ENCODE data around the gene PAK1.

The PAK1 gene

GRCh38 chr11:77310721-77311120 is 163.2 kb downstream of the PAK1 start:
- no peak overlapping the region for H2BK12ac ChIP-seq (ENCODE audit: low read length)
- H3K4me3 ChIP-seq (ENCODE audit: low read length in 2 of 2) = no peak overlapping the region
- no peak overlapping the region for H2AFZ ChIP-seq (ENCODE audit: low read length)
- no peak overlapping the region for H3K14ac ChIP-seq (ENCODE audit: low read length)
- no peaks in the 10 kb centered on the region for H3K27me3 ChIP-seq (ENCODE audit: control insufficient read depth in 3 of 3, insufficient read depth in 3 of 3, low read depth in 1 of 3, low read length in 3 of 3)
- H3K9me3 ChIP-seq (replicated peaks in 1 of 2; ENCODE audit: control insufficient read depth in 2 of 2, insufficient read depth in 1 of 2, low read depth in 1 of 2, low read length in 2 of 2) = no peaks in the 10 kb centered on the region
- no peak overlapping the region for H2BK5ac ChIP-seq (ENCODE audit: low read length)
- no peak overlapping the region for H3K27ac ChIP-seq (replicated peaks; ENCODE audit: low read length)
- H3K9ac ChIP-seq (ENCODE audit: low read depth, low read length, poor library complexity) = no peak overlapping the region
- H2AK5ac ChIP-seq (ENCODE audit: low read depth, low read length) = no peak overlapping the region
- no peak overlapping the region for H4K91ac ChIP-seq (ENCODE audit: low read depth, low read length, poor library complexity)
- H2BK15ac ChIP-seq (ENCODE audit: low read length) = no peak overlapping the region
- H2BK120ac ChIP-seq (ENCODE audit: low read depth, low read length) = no peak overlapping the region
- H3K4me2 ChIP-seq (ENCODE audit: insufficient read depth, low read length, poor library complexity, severe bottlenecking) = no peak overlapping the region
- DNase-seq (ENCODE audit: low spot score) = no peak
- no peak overlapping the region for H3K23ac ChIP-seq (ENCODE audit: low read depth, low read length, poor library complexity)
- H3K79me1 ChIP-seq (ENCODE audit: low read depth, low read length) = no peaks in the 10 kb centered on the region
- H4K8ac ChIP-seq (ENCODE audit: low read depth, low read length) = no peak overlapping the region
- no peaks in the 10 kb centered on the region for H3K4me1 ChIP-seq (ENCODE audit: control insufficient read depth in 2 of 2, insufficient read depth in 1 of 2, low read depth in 1 of 2, low read length in 2 of 2)
- H3K36me3 ChIP-seq (replicated peaks in 1 of 2; ENCODE audit: control insufficient read depth in 2 of 2, insufficient read depth in 2 of 2, low read length in 2 of 2) = no peaks in the 10 kb centered on the region
- no peak overlapping the region for H3K4ac ChIP-seq (ENCODE audit: low read length)
- no peak overlapping the region for H3K18ac ChIP-seq (ENCODE audit: low read length)
- no CpG with 5 or more reads among the region's 5 CpGs for WGBS, 2 donors (ENCODE audit: extremely low coverage in 2 of 2, insufficient read length in 2 of 2, insufficient replicate concordance in 1 of 2)

DNA sequence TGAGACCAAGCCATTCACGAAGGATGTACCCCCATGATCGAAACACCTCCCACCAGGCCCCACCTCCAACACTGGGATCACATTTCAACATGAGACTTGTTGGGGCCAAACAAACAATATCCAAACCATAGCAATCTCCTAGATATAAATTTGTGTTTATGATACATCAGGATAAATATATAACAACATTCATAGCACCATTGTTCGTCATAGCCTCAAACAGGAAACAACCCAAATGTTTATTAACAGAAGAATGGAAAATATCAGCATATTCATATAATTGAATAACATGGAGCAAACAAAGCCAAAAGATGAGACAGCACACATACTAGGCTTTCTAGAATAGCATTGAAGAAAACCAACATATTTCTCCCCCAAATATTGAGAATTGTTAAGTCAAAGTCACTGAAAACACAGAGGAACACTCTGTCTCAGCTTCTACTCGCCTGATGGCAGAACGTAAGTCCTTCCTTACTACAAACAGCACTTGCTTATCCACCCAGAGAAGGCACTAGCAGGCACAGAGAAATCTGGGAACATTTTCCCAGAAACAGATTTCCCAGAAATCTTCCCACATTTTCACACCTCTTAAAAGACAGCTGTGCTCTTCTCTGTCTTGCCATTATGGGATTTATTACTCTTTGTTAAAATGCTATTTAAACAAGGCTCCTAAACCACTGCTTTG is 164.4 kb downstream of the PAK1 start:
- WGBS, 2 donors (ENCODE audit: extremely low coverage in 2 of 2, insufficient read length in 2 of 2, insufficient replicate concordance in 1 of 2) = no CpG with 5 or more reads among the region's 5 CpGs
- no peak overlapping the region for H3K14ac ChIP-seq (ENCODE audit: low read length)
- H4K91ac ChIP-seq (ENCODE audit: low read depth, low read length, poor library complexity) = no peak overlapping the region
- no peak overlapping the region for H4K8ac ChIP-seq (ENCODE audit: low read depth, low read length)
- no peak overlapping the region for H2AFZ ChIP-seq (ENCODE audit: low read length)
- no peaks in the 10 kb centered on the region for H3K9me3 ChIP-seq (replicated peaks in 1 of 2; ENCODE audit: control insufficient read depth in 2 of 2, insufficient read depth in 1 of 2, low read depth in 1 of 2, low read length in 2 of 2)
- H3K79me1 ChIP-seq (ENCODE audit: low read depth, low read length) = no peaks in the 10 kb centered on the region
- H3K4me1 ChIP-seq (ENCODE audit: control insufficient read depth in 2 of 2, insufficient read depth in 1 of 2, low read depth in 1 of 2, low read length in 2 of 2) = no peaks in the 10 kb centered on the region
- H2BK12ac ChIP-seq (ENCODE audit: low read length) = no peak overlapping the region
- no peak for DNase-seq (ENCODE audit: low spot score)
- H2AK5ac ChIP-seq (ENCODE audit: low read depth, low read length) = no peak overlapping the region
- H3K4ac ChIP-seq (ENCODE audit: low read length) = no peak overlapping the region
- no peaks in the 10 kb centered on the region for H3K27me3 ChIP-seq (ENCODE audit: control insufficient read depth in 3 of 3, insufficient read depth in 3 of 3, low read depth in 1 of 3, low read length in 3 of 3)
- no peaks in the 10 kb centered on the region for H3K36me3 ChIP-seq (replicated peaks in 1 of 2; ENCODE audit: control insufficient read depth in 2 of 2, insufficient read depth in 2 of 2, low read length in 2 of 2)
- no peak overlapping the region for H2BK5ac ChIP-seq (ENCODE audit: low read length)
- no peak overlapping the region for H2BK15ac ChIP-seq (ENCODE audit: low read length)
- H2BK120ac ChIP-seq (ENCODE audit: low read depth, low read length) = no peak overlapping the region
- no peak overlapping the region for H3K27ac ChIP-seq (replicated peaks; ENCODE audit: low read length)
- no peak overlapping the region for H3K18ac ChIP-seq (ENCODE audit: low read length)
- H3K4me3 ChIP-seq (ENCODE audit: low read length in 2 of 2) = no peak overlapping the region
- no peak overlapping the region for H3K23ac ChIP-seq (ENCODE audit: low read depth, low read length, poor library complexity)
- H3K9ac ChIP-seq (ENCODE audit: low read depth, low read length, poor library complexity) = no peak overlapping the region
- no peak overlapping the region for H3K4me2 ChIP-seq (ENCODE audit: insufficient read depth, low read length, poor library complexity, severe bottlenecking)

DNA sequence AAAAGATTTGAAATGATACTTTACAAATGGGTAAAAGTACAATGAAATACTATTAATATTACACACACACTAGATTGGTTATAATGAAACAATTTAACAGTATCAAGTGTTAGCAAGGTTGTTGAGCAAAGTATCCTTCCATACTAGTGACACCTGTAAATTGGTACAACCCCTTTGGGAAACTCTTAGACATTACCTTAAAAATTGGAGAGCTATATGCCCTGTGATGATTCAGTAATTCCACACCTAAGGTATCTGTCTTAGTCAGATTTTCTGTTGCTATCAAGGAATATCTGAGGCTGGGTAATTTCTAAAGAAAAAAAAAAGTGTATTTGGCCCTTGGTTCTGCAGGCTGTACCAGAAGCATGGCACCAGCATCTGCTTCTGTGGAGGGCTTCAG is 165.1 kb downstream of the PAK1 start:
- Histone ChIP-seq H3K79me1 (ENCODE audit: low read depth, low read length) (no peaks in the 10 kb centered on the region), H2BK5ac (ENCODE audit: low read length) (no peak overlapping the region), H3K14ac (ENCODE audit: low read length) (no peak overlapping the region), H3K36me3 (replicated peaks in 1 of 2; ENCODE audit: control insufficient read depth in 2 of 2, insufficient read depth in 2 of 2, low read length in 2 of 2) (no peaks in the 10 kb centered on the region), H4K8ac (ENCODE audit: low read depth, low read length) (no peak overlapping the region), H3K9me3 (replicated peaks in 1 of 2; ENCODE audit: control insufficient read depth in 2 of 2, insufficient read depth in 1 of 2, low read depth in 1 of 2, low read length in 2 of 2) (no peaks in the 10 kb centered on the region), H3K4me1 (ENCODE audit: control insufficient read depth in 2 of 2, insufficient read depth in 1 of 2, low read depth in 1 of 2, low read length in 2 of 2) (no peaks in the 10 kb centered on the region), H3K4ac (ENCODE audit: low read length) (no peak overlapping the region), H2AFZ (ENCODE audit: low read length) (no peak overlapping the region), H2BK12ac (ENCODE audit: low read length) (no peak overlapping the region), H4K91ac (ENCODE audit: low read depth, low read length, poor library complexity) (no peak overlapping the region), H3K23ac (ENCODE audit: low read depth, low read length, poor library complexity) (no peak overlapping the region), H3K4me3 (ENCODE audit: low read length in 2 of 2) (no peak overlapping the region), H2AK5ac (ENCODE audit: low read depth, low read length) (no peak overlapping the region), H2BK120ac (ENCODE audit: low read depth, low read length) (no peak overlapping the region), H3K27ac (replicated peaks; ENCODE audit: low read length) (no peak overlapping the region), H3K4me2 (ENCODE audit: insufficient read depth, low read length, poor library complexity, severe bottlenecking) (no peak overlapping the region), H2BK15ac (ENCODE audit: low read length) (no peak overlapping the region), H3K9ac (ENCODE audit: low read depth, low read length, poor library complexity) (no peak overlapping the region), H3K27me3 (ENCODE audit: control insufficient read depth in 3 of 3, insufficient read depth in 3 of 3, low read depth in 1 of 3, low read length in 3 of 3) (no peaks in the 10 kb centered on the region), H3K18ac (ENCODE audit: low read length) (no peak overlapping the region)
- DNase-seq (ENCODE audit: low spot score) = no peak

DNA sequence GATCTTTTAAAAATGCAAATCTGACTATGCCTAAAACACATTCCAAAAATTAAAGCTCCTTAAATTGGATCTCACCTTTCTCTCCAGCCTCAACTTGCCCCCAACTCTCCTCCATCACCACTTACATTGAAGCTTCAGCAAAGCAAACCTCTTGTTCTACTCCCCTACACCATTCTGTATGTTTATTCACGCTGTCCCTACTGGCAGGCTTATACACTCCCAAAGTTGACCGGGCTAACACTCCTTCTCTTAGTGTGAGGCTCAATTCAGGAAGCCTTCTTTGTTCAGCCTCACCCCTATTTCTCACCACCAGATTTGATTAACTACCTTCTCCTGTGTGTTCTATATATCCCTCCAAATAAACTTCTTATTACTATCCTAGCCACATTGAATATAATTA is 170.6 kb downstream of the PAK1 start:
- Histone ChIP-seq H3K23ac (ENCODE audit: low read depth, low read length, poor library complexity) (no peak overlapping the region), H3K9me3 (replicated peaks in 1 of 2; ENCODE audit: control insufficient read depth in 2 of 2, insufficient read depth in 1 of 2, low read depth in 1 of 2, low read length in 2 of 2) (no peaks in the 10 kb centered on the region), H3K27ac (replicated peaks; ENCODE audit: low read length) (no peak overlapping the region), H2BK120ac (ENCODE audit: low read depth, low read length) (no peak overlapping the region), H3K27me3 (ENCODE audit: control insufficient read depth in 3 of 3, insufficient read depth in 3 of 3, low read depth in 1 of 3, low read length in 3 of 3) (no peaks in the 10 kb centered on the region), H2AFZ (ENCODE audit: low read length) (no peak overlapping the region), H3K14ac (ENCODE audit: low read length) (no peak overlapping the region), H3K36me3 (replicated peaks in 1 of 2; ENCODE audit: control insufficient read depth in 2 of 2, insufficient read depth in 2 of 2, low read length in 2 of 2) (no peaks in the 10 kb centered on the region), H2BK15ac (ENCODE audit: low read length) (no peak overlapping the region), H3K4me1 (ENCODE audit: control insufficient read depth in 2 of 2, insufficient read depth in 1 of 2, low read depth in 1 of 2, low read length in 2 of 2) (no peaks in the 10 kb centered on the region), H3K79me1 (ENCODE audit: low read depth, low read length) (no peaks in the 10 kb centered on the region), H4K8ac (ENCODE audit: low read depth, low read length) (no peak overlapping the region), H3K4me3 (ENCODE audit: low read length in 2 of 2) (no peak overlapping the region), H3K9ac (ENCODE audit: low read depth, low read length, poor library complexity) (no peak overlapping the region), H2AK5ac (ENCODE audit: low read depth, low read length) (no peak overlapping the region), H3K18ac (ENCODE audit: low read length) (no peak overlapping the region), H4K91ac (ENCODE audit: low read depth, low read length, poor library complexity) (no peak overlapping the region), H3K4me2 (ENCODE audit: insufficient read depth, low read length, poor library complexity, severe bottlenecking) (no peak overlapping the region), H3K4ac (ENCODE audit: low read length) (no peak overlapping the region), H2BK12ac (ENCODE audit: low read length) (no peak overlapping the region), H2BK5ac (ENCODE audit: low read length) (no peak overlapping the region)
- no peak for DNase-seq (ENCODE audit: low spot score)
- no CpG with 5 or more reads among the region's 2 CpGs for WGBS, 2 donors (ENCODE audit: extremely low coverage in 2 of 2, insufficient read length in 2 of 2, insufficient replicate concordance in 1 of 2)

All from neuronal stem cell (in vitro differentiated cells).